Hepatocyte (in vitro differentiated cells): ENCODE measurements around the gene ANO2.

Experiments
- CTCF ChIP-seq: fragments of 200-600 bp; sonication (generic); IDR thresholded peaks from 2 replicates; pipeline ENCODE4 v1.5.1; 2016; ENCODE audit warnings: antibody characterized with exemption, mild to moderate bottlenecking; ENCODE audit not compliant: poor library complexity
- EZH2 ChIP-seq: fragments of 200-600 bp; sonication (generic); IDR thresholded peaks from 2 replicates; pipeline ENCODE4 v1.6.1; 2016; ENCODE audit warnings: antibody characterized with exemption, mild to moderate bottlenecking, borderline replicate concordance
- EZH2phosphoT487 ChIP-seq: fragments of 200-600 bp; sonication (generic); IDR thresholded peaks from one replicate; pipeline ENCODE4 v1.6.1; 2018; ENCODE audit warnings: antibody characterized with exemption, mild to moderate bottlenecking, low read depth, moderate library complexity; ENCODE audit not compliant: unreplicated experiment, severe bottlenecking

DNA sequence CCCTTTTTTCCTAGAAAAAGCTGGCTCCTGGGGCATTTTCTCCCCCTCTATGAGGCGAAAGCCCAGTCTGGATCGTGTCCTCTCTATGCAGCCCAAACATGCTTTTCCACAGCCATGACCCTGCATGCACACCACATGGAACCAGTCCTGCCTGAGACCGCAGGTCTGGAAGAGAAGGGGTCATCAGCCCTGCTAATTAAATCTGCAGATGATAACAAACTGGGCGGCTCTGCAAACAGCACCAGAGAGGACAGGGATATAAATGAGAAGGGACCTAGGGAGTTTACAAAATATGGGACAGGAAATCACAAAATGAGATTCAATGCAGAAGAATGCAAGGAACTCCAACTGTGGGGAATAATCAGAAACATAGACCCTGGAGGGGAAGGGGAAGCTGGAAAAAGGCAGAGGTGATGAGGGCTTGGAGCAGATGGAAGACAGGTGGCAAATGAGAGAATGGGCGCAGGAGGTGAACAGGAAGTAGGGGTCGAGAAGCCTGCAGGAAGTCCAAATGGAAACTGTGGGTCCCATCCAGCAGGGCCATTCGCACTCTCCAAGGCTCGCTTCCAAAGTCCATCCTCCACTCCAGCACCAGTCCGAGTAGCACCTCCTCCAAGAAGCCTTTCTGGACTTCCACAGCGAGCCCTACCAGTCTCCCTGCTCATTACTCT, 76.3 kb downstream of the ANO2 start:
- no peak for TF ChIP-seq CTCF
- no peak for TF ChIP-seq EZH2
- TF ChIP-seq EZH2phosphoT487, result no peak
